HepG2 (cell line): Measurements from ENCODE around the gene SNN.

Experiments used
- ARNTL ChIP-seq: sonication (generic); formaldehyde crosslinking; IDR thresholded peaks from 2 replicates; pipeline ENCODE4 v1.4.0; 2020; ENCODE audit warnings: mild to moderate bottlenecking, missing genetic modification reagents
- CTCF ChIP-seq: sonication (generic); formaldehyde crosslinking; IDR thresholded peaks from 2 replicates; pipeline ENCODE4 v1.5.0; 2020; ENCODE audit warnings: mild to moderate bottlenecking, missing genetic modification reagents, moderate library complexity
- EP300 ChIP-seq, 3 experiments: sonication (generic) in 1 of 3; formaldehyde crosslinking in 1 of 3; IDR thresholded peaks; 2 replicates each; pipeline versions ENCODE4 v1.5.1 to v1.6.1; 2011 to 2020; ENCODE audit warnings: low read depth in 2 of 3, low read length in 2 of 3, borderline replicate concordance in 1 of 3, improper control_type of control experiment in 1 of 3, mild to moderate bottlenecking in 1 of 3, missing genetic modification reagents in 1 of 3, moderate library complexity in 1 of 3
- GABPA ChIP-seq, 2 experiments: IDR thresholded peaks; 2 replicates each; pipeline ENCODE4 v1.6.1; 2011 to 2016; ENCODE audit warnings: low read depth in 2 of 2, low read length in 1 of 2, missing biosample characterization in 1 of 2, missing genetic modification characterization in 1 of 2
- RELA ChIP-seq: sonication (generic); formaldehyde crosslinking; IDR thresholded peaks from 2 replicates; pipeline ENCODE4 v1.4.0; 2020; ENCODE audit warnings: missing genetic modification reagents
- SMARCE1 ChIP-seq: fragments of 450-650 bp; IDR thresholded peaks from 2 replicates; pipeline ENCODE4 v1.6.1; 2017; ENCODE audit warnings: borderline replicate concordance
- SP140L ChIP-seq: sonication (generic); formaldehyde crosslinking; IDR thresholded peaks from 2 replicates; pipeline ENCODE4 v1.4.0; 2020; ENCODE audit warnings: missing genetic modification reagents, borderline replicate concordance
- TP53 ChIP-seq: sonication (generic); formaldehyde crosslinking; conservative IDR thresholded peaks from 2 replicates; pipeline ENCODE4 v1.4.0; 2020; ENCODE audit warnings: missing genetic modification reagents
- USF2 ChIP-seq, 2 experiments: sonication (generic) in 1 of 2; formaldehyde crosslinking in 1 of 2; IDR thresholded peaks; 2 replicates each; pipeline versions ENCODE4 v1.5.1 to v1.6.1; 2011 to 2020; ENCODE audit warnings: borderline replicate concordance in 1 of 2, low read depth in 1 of 2, low read length in 1 of 2, mild to moderate bottlenecking in 1 of 2, missing genetic modification reagents in 1 of 2, moderate library complexity in 1 of 2
- ZKSCAN1 ChIP-seq: fragments of 150-350 bp; IDR thresholded peaks from 2 replicates; pipeline ENCODE4 v1.6.1; 2014; ENCODE audit warnings: low read length
- ZNF280D ChIP-seq: sonication (generic); formaldehyde crosslinking; IDR thresholded peaks from 2 replicates; pipeline ENCODE4 v1.5.1; 2020; ENCODE audit warnings: mild to moderate bottlenecking, missing genetic modification reagents

GRCh38 chr16:11639008-11639562 lies 29.2 kb upstream of the SNN start:
- TF ChIP-seq CTCF (CRISPR knock-in tag), result no peak
- no peak for TF ChIP-seq RELA (CRISPR knock-in tag)
- TF ChIP-seq SMARCE1, result no peak
- no peak for TF ChIP-seq USF2 (IDR thresholded peaks at IDR 0.05; ENCODE audit: low read depth, low read length)
- TF ChIP-seq USF2 (CRISPR knock-in tag; IDR thresholded peaks at IDR 0.05; ENCODE audit: borderline replicate concordance), result no peak
- TF ChIP-seq EP300 (IDR thresholded peaks at IDR 0.05; ENCODE audit: low read depth in 2 of 2, low read length in 2 of 2), result no peak
- no peak for TF ChIP-seq EP300 (CRISPR knock-in tag; IDR thresholded peaks at IDR 0.05; ENCODE audit: borderline replicate concordance)
- no peak for TF ChIP-seq ZNF280D (CRISPR knock-in tag)
- no peak for TF ChIP-seq SP140L
- no peak for TF ChIP-seq TP53 (CRISPR knock-in tag)
- TF ChIP-seq ARNTL (CRISPR knock-in tag), result no peak
- TF ChIP-seq GABPA (IDR thresholded peaks at IDR 0.05; ENCODE audit: low read depth, low read length), result no peak
- no peak for TF ChIP-seq GABPA (CRISPR knock-in tag; IDR thresholded peaks at IDR 0.05; ENCODE audit: low read depth)
- no peak for TF ChIP-seq ZKSCAN1
